ENCODE results near the gene BLTP3B.

DNA sequence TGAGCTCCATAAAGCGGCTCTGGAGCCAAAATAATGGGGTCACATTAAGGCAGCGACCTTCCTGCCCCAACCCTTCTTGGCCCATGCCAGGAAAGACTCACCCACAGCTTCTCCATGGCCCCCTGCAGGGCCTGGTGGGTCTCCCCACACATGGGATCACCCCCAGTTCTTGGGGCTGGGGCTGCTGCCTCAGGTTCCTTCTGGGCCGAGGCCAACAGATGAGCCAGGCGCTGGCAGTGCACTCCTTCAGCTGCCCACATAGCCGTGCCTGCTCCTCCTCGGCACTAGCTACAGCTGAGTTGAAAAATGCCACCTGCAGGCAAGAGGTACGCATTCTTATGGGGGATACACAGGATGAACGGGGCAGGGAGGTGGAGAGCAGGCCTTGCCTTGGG, 14.8 kb upstream of the BLTP3B start:
- TF ChIP-seq, protein P1, sequence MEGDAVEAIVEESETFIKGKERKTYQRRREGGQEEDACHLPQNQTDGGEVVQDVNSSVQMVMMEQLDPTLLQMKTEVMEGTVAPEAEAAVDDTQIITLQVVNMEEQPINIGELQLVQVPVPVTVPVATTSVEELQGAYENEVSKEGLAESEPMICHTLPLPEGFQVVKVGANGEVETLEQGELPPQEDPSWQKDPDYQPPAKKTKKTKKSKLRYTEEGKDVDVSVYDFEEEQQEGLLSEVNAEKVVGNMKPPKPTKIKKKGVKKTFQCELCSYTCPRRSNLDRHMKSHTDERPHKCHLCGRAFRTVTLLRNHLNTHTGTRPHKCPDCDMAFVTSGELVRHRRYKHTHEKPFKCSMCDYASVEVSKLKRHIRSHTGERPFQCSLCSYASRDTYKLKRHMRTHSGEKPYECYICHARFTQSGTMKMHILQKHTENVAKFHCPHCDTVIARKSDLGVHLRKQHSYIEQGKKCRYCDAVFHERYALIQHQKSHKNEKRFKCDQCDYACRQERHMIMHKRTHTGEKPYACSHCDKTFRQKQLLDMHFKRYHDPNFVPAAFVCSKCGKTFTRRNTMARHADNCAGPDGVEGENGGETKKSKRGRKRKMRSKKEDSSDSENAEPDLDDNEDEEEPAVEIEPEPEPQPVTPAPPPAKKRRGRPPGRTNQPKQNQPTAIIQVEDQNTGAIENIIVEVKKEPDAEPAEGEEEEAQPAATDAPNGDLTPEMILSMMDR (IDR thresholded peaks at IDR 0.05) = no peak
- TF ChIP-seq POLR2A (IDR thresholded peaks at IDR 0.05) = no peak
